Body of pancreas (tissue), 4 donors: ENCODE data around the gene RASD2.

Source experiments
- POLR2A ChIP-seq, 3 donors: fragments of 450-650 bp; IDR thresholded peaks; one replicate each; pipeline ENCODE4 v1.6.1; 2016; ENCODE audit warnings: antibody characterized with exemption in 3 of 3, mild to moderate bottlenecking in 2 of 3
- TF ChIP-seq, protein P1 (sequence below), 7 experiments: fragments of 450-650 bp in 4 of 7; fragments of 200-600 bp in 3 of 7; sonication (generic) in 3 of 7; IDR thresholded peaks; one replicate each; pipeline ENCODE4 v1.5.1; 2016 to 2019; ENCODE audit warnings: antibody characterized with exemption in 7 of 7

DNA sequence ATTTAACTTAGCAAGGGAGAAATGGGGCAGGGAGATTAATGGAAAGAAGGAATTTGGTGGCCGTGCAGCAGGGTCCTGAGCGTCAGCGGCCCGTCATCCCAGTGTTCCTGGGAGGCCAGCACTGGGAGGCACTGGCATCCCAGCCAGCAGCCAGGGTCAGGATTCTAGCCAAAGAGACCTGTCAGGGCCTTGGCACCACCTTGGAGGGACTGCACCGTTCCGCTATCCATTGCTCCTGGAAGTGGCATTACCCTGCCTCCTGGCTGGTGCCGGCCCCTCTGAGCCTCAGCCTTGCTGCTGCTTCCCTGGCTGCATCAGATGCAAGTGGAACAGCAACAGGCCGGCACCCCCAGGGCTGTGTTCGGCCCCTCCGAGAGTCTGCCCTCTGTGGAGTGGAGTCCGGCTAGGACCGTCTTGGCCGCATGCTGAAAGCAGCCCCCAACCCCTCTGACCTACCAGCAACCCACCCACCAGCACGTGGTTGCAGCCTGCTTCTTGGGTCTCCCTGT, 30.1 kb downstream of the RASD2 start:
- no peak for TF ChIP-seq POLR2A (IDR thresholded peaks at IDR 0.05)
- TF ChIP-seq, protein P1, sequence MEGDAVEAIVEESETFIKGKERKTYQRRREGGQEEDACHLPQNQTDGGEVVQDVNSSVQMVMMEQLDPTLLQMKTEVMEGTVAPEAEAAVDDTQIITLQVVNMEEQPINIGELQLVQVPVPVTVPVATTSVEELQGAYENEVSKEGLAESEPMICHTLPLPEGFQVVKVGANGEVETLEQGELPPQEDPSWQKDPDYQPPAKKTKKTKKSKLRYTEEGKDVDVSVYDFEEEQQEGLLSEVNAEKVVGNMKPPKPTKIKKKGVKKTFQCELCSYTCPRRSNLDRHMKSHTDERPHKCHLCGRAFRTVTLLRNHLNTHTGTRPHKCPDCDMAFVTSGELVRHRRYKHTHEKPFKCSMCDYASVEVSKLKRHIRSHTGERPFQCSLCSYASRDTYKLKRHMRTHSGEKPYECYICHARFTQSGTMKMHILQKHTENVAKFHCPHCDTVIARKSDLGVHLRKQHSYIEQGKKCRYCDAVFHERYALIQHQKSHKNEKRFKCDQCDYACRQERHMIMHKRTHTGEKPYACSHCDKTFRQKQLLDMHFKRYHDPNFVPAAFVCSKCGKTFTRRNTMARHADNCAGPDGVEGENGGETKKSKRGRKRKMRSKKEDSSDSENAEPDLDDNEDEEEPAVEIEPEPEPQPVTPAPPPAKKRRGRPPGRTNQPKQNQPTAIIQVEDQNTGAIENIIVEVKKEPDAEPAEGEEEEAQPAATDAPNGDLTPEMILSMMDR (IDR thresholded peaks at IDR 0.05): no peak
